GM12878 (cell line): ENCODE measurements around the gene C2CD4D. TPM values are rescaled to one million over a fixed set of nuclear protein-coding genes. Genes with fewer than 3 reads are reported as not detected.

Experiments used
- ATAC-seq: fragments of 200-7000 bp; cut with Tn5 transposase; 3 replicates; pipeline ENCODE4 v1.9.1; 2020; ENCODE audit warnings: mild to moderate bottlenecking, moderate library complexity
- BruUV-seq: library from RNA; stranded (reverse); fragments of 400-500 nt; replicated peaks from 2 replicates; lab custom pipeline; 2021; lab: Mats Ljungman, UMichigan
- CTCF ChIA-PET: fragments of 300-600 bp; sonication (Branson Sonifier 250); formaldehyde crosslinking; extraction: SDS; loops from one replicate; lab custom pipeline; 2021; ENCODE audit warnings: inconsistent platforms; lab: Yijun Ruan, JAX
- POLR2A ChIA-PET: fragments of 350-600 bp; formaldehyde crosslinking; extraction: SDS; loops from one replicate; lab custom pipeline; 2021; ENCODE audit warnings: inconsistent platforms; lab: Charles Lee
- RAD21 ChIA-PET: fragments of 300-600 bp; sonication (Branson Sonifier 250); formaldehyde crosslinking; loops from one replicate; lab custom pipeline; 2023; ENCODE audit warnings: antibody characterized with exemption; ENCODE audit not compliant: unreplicated experiment; lab: Charles Lee
- SMC1A ChIA-PET: fragments of 300-600 bp; sonication (Branson Sonifier 250); formaldehyde crosslinking; loops from one replicate; lab custom pipeline; 2023; ENCODE audit not compliant: unreplicated experiment, uncharacterized antibody; lab: Charles Lee
- DNase-seq: peaks from one replicate; pipeline ENCODE4 v3.0.0-alpha.2; 2011; ENCODE audit warnings: low read depth, low spot score
- FAIRE-seq: peaks from 3 replicates; lab custom pipeline; 2011; peaks lifted over from hg19 to GRCh38; lab: Jason Lieb, UNC
- H2AFZ ChIP-seq: 2 replicates; pipeline ENCODE4 v1.6.0; 2011; ENCODE audit warnings: low read depth, low read length, control low read depth; ENCODE audit not compliant: control insufficient read depth
- H3K27ac ChIP-seq: 2 replicates; pipeline ENCODE4 v1.5.1; 2011; ENCODE audit warnings: control low read depth; ENCODE audit not compliant: control insufficient read depth, insufficient read depth
- H3K27me3 ChIP-seq, 2 experiments: replicated peaks in 1 of 2; 2 replicates each; pipeline versions ENCODE4 v1.6.0 to v1.6.1; 2011; ENCODE audit warnings: low read length in 1 of 2; ENCODE audit not compliant: control insufficient read depth in 2 of 2, insufficient read depth in 2 of 2
- H3K36me3 ChIP-seq, 2 experiments: 2 replicates each; pipeline ENCODE4 v1.5.1; 2011; ENCODE audit warnings: low read length in 1 of 2; ENCODE audit not compliant: control insufficient read depth in 2 of 2, insufficient read depth in 2 of 2
- H3K4me1 ChIP-seq: 2 replicates; pipeline ENCODE4 v1.6.1; 2011; ENCODE audit warnings: mild to moderate bottlenecking, low read length, moderate library complexity, mixed read lengths; ENCODE audit not compliant: control insufficient read depth, insufficient read depth
- H3K4me2 ChIP-seq: 2 replicates; pipeline ENCODE4 v1.6.0; 2011; ENCODE audit warnings: control low read depth; ENCODE audit not compliant: control insufficient read depth, insufficient read depth
- H3K4me3 ChIP-seq: fragments of 200-600 bp; sonication (generic); 2 replicates; pipeline ENCODE4 v1.5.1; 2016
- H3K79me2 ChIP-seq: 2 replicates; pipeline ENCODE4 v1.6.0; 2011; ENCODE audit warnings: low read length; ENCODE audit not compliant: control insufficient read depth, insufficient read depth
- H3K9ac ChIP-seq: 2 replicates; pipeline ENCODE4 v1.8.0; 2011; ENCODE audit warnings: low read length, control low read depth, mixed read lengths; ENCODE audit not compliant: control insufficient read depth, insufficient read depth
- H3K9me3 ChIP-seq: replicated peaks from 3 replicates; pipeline ENCODE4 v1.5.1; 2011; ENCODE audit warnings: mild to moderate bottlenecking, low read length; ENCODE audit not compliant: control insufficient read depth, insufficient read depth
- H4K20me1 ChIP-seq: 2 replicates; pipeline ENCODE4 v1.6.0; 2011; ENCODE audit not compliant: control insufficient read depth, insufficient read depth
- CHD4 ChIP-seq: fragments of 200-600 bp; sonication (generic); IDR thresholded peaks from 2 replicates; pipeline ENCODE4 v1.6.1; 2016; ENCODE audit warnings: mild to moderate bottlenecking
- CREB1 ChIP-seq: IDR thresholded peaks from 2 replicates; pipeline ENCODE4 v1.6.1; 2012; ENCODE audit warnings: low read depth, mild to moderate bottlenecking, inconsistent platforms
- DPF2 ChIP-seq: fragments of 450-650 bp; IDR thresholded peaks from 2 replicates; pipeline ENCODE4 v1.6.1; 2017; ENCODE audit warnings: mild to moderate bottlenecking
- EED ChIP-seq: sonication (generic); IDR thresholded peaks from 2 replicates; pipeline ENCODE4 v1.6.1; 2016; ENCODE audit warnings: antibody characterized with exemption, low read depth
- ETV6 ChIP-seq, 2 experiments: fragments of 450-650 bp in 1 of 2; IDR thresholded peaks in 1 of 2; conservative IDR thresholded peaks in 1 of 2; 2 replicates each; pipeline ENCODE4 v1.6.1; 2014; ENCODE audit warnings: antibody characterized with exemption in 1 of 2, borderline replicate concordance in 1 of 2, low read depth in 1 of 2, mild to moderate bottlenecking in 1 of 2, moderate library complexity in 1 of 2
- GABPA ChIP-seq: IDR thresholded peaks from 2 replicates; pipeline ENCODE4 v1.6.1; 2014; ENCODE audit warnings: antibody characterized with exemption, low read depth, mild to moderate bottlenecking, inconsistent platforms
- IKZF2 ChIP-seq, 2 experiments: fragments of 450-650 bp; IDR thresholded peaks; 2 replicates each; pipeline ENCODE4 v1.6.1; 2017; ENCODE audit warnings: mild to moderate bottlenecking in 2 of 2, moderate library complexity in 2 of 2
- LARP7 ChIP-seq: fragments of 450-650 bp; IDR thresholded peaks from 2 replicates; pipeline ENCODE4 v1.6.1; 2017; ENCODE audit warnings: mild to moderate bottlenecking
- NRF1 ChIP-seq: conservative IDR thresholded peaks from 2 replicates; pipeline ENCODE4 v1.6.1; 2011; ENCODE audit warnings: mild to moderate bottlenecking, low read depth, low read length, improper control_type of control experiment
- RAD51 ChIP-seq: fragments of 450-650 bp; IDR thresholded peaks from 2 replicates; pipeline ENCODE4 v1.6.1; 2016; ENCODE audit warnings: moderate library complexity, mild to moderate bottlenecking, inconsistent platforms
- TAF1 ChIP-seq: IDR thresholded peaks from 2 replicates; pipeline ENCODE4 v1.6.1; 2011; ENCODE audit warnings: mild to moderate bottlenecking, low read depth, low read length, borderline replicate concordance
- ZBED1 ChIP-seq: IDR thresholded peaks from 2 replicates; pipeline ENCODE4 v1.6.1; 2016; ENCODE audit warnings: borderline replicate concordance
- ZNF217 ChIP-seq: fragments of 450-650 bp; IDR thresholded peaks from 2 replicates; pipeline ENCODE4 v1.6.1; 2017; ENCODE audit warnings: antibody characterized with exemption, mild to moderate bottlenecking
- WGBS: methylation state at CpG from one replicate; pipeline ENCODE4 v1.1.6; 2016; ENCODE audit warnings: low lambda C conversion rate; ENCODE audit not compliant: insufficient replicate concordance, insufficient coverage; ENCODE audit errors: missing lambda C conversion rate; 5-methylcytosine and 5-hydroxymethylcytosine counted together
- in situ Hi-C: fragments of 300-500 bp; cut with MboI; formaldehyde crosslinking; loops from 9 replicates; pipeline ENCODE4 v1.14.3; 2018; ENCODE audit warnings: mixed read lengths
- intact Hi-C: fragments of 100-400 bp; cut with micrococcal nuclease; formaldehyde crosslinking; loops from one replicate; pipeline ENCODE4 v1.14.2; 2022; ENCODE audit not compliant: unreplicated experiment
- polyA plus RNA-seq, 11 experiments: library from polyadenylated mRNA; depleted of rRNA in 4 of 11; unstranded in 6 of 11; stranded (reverse) in 5 of 11; fragments of >200 nt; fragmentation: Nextera tagmentation in 4 of 11; fragmentation: Illumina TruSeq in 1 of 11; extraction: Ambion mirVana in 4 of 11; extraction: Trizol in 1 of 11; gene quantifications; 1 replicate in 1 of 11; 2 replicates in 10 of 11; pipeline versions ENCODE4 v1.2.1 to v1.2.3, GENCODE V29; 2011 to 2016; ENCODE audit warnings: inconsistent platforms in 2 of 11, missing spikeins in 2 of 11, low read depth in 1 of 11
- total RNA-seq, 4 experiments: library from RNA; depleted of rRNA in 3 of 4; stranded (reverse); fragments of >200 nt in 3 of 4; fragmentation: Illumina TruSeq in 1 of 4; extraction: Trizol in 1 of 4; gene quantifications; 2 replicates each; pipeline versions ENCODE4 v1.2.1 to v1.2.3, GENCODE V29; 2013 to 2021
- TF ChIP-seq, protein P1 (sequence below): fragments of 450-650 bp; IDR thresholded peaks from 2 replicates; pipeline ENCODE4 v1.6.1; 2018; ENCODE audit warnings: mild to moderate bottlenecking, low read depth, moderate library complexity; ENCODE audit not compliant: partially characterized antibody

The C2CD4D gene
- total and polyA plus RNA-seq, 10 of the 15 experiments (the other 5 are each of a cell fraction or from before 2014, with no cell fraction given), result 0.03 to 0.67 (median 0.13) TPM; not detected in 4

DNA sequence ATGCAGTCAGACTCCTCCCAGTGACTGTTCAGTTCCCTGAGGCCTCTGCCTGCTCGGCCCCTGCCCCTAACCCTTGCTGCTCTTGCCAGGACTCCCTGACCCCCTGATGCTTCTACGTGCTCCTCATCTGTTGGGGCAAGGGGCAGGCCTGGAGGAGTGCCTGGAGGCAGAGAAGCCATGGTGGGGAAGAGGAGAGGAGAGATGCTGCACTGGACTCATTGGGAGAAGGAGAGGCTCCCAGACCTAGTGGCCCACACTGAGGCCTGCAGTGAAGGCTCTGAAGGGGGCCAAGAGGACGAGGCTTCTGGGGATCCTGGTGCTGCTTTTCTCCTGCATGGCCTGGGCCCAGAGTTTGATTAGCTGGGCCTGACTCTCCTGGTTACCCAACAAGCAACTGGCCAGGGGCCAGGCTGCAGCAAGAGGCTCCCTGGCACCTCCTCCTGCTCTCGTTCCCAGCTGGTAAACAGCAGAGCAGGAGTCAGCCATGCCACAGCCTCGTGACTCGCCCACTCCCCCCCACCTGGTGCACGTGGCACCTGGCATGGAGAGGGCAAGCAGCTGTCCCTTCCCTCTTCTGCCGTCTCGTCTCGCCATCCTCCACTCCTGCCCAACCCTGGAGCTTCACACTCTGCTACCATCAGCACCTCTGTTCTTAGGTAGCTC is 7.2 kb downstream of the C2CD4D start:
- ChIA-PET CTCF (interaction anchor here (0.8 to 1.7 kb wide), 3 partner anchors 13 to 137 kb away, joined by 3 to 4 read pairs (median 3); no protein-coding TSS in a partner anchor), SMC1A (no interaction called here)
- H3K36me3 ChIP-seq, result no peaks in the 10 kb centered on the region
- 10% methylated on average over 10 of the region's 10 CpGs for WGBS
- no peak overlapping the region for H3K27ac ChIP-seq
- peaks cover 4% of the 10 kb centered on the region; the same call in 1 of the 2 replicates for H4K20me1 ChIP-seq
- TF ChIP-seq LARP7, result no peak
- TF ChIP-seq NRF1, result no peak
- TF ChIP-seq IKZF2 (IDR thresholded peaks at IDR 0.05), result no peak
- no peak for TF ChIP-seq TAF1
- TF ChIP-seq ZBED1, result no peak
- TF ChIP-seq CREB1, result no peak
- TF ChIP-seq GABPA, result no peak
- no peak for TF ChIP-seq DPF2
- no peak for TF ChIP-seq ETV6 (conservative IDR thresholded peaks at IDR 0.05 in 1 of 2, IDR thresholded peaks at IDR 0.05 in 1 of 2; ENCODE audit: borderline replicate concordance in 1 of 2, low read depth in 1 of 2)
- no peak for TF ChIP-seq ZNF217
- TF ChIP-seq CHD4, result no peak
- TF ChIP-seq, protein P1, sequence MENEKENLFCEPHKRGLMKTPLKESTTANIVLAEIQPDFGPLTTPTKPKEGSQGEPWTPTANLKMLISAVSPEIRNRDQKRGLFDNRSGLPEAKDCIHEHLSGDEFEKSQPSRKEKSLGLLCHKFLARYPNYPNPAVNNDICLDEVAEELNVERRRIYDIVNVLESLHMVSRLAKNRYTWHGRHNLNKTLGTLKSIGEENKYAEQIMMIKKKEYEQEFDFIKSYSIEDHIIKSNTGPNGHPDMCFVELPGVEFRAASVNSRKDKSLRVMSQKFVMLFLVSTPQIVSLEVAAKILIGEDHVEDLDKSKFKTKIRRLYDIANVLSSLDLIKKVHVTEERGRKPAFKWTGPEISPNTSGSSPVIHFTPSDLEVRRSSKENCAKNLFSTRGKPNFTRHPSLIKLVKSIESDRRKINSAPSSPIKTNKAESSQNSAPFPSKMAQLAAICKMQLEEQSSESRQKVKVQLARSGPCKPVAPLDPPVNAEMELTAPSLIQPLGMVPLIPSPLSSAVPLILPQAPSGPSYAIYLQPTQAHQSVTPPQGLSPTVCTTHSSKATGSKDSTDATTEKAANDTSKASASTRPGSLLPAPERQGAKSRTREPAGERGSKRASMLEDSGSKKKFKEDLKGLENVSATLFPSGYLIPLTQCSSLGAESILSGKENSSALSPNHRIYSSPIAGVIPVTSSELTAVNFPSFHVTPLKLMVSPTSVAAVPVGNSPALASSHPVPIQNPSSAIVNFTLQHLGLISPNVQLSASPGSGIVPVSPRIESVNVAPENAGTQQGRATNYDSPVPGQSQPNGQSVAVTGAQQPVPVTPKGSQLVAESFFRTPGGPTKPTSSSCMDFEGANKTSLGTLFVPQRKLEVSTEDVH, result no peak
- no peak for TF ChIP-seq EED
- no peak for TF ChIP-seq RAD51
- TF ChIP-seq, all 136 proteins: peak for 0
- H3K9ac ChIP-seq, result no peak overlapping the region
- FAIRE-seq (no peak), ATAC-seq (no peak), DNase-seq (no peak)
- ChIA-PET POLR2A (no interaction called here), RAD21 (no interaction called here)
- intact Hi-C loops, result loop anchor here (10.0 kb wide), 1 partner anchor 118 kb away; the partner anchor contains the start of gene CELF3
- H3K27me3 ChIP-seq, result peaks cover 0 to 3% of the 10 kb centered on the region in 2 experiments; a peak in 2 of 4 replicates
- no TSS peak for BruUV-seq
- no peak overlapping the region for H2AFZ ChIP-seq
- no peak overlapping the region for H3K4me2 ChIP-seq
- H3K4me3 ChIP-seq, result no peak overlapping the region
- in situ Hi-C loops, result loop anchor here (10.0 kb wide), 2 partner anchors 388 to 538 kb away; no protein-coding TSS in a partner anchor
- no peaks in the 10 kb centered on the region for H3K9me3 ChIP-seq
- H3K79me2 ChIP-seq, result no peaks in the 10 kb centered on the region
- peaks cover 5% of the 10 kb centered on the region for H3K4me1 ChIP-seq
